Measurements from ENCODE around the gene OSBPL3.

- no peak for TF ChIP-seq CTCF (conservative IDR thresholded peaks at IDR 0.05 in 1 of 2, IDR thresholded peaks at IDR 0.05 in 1 of 2; ENCODE audit: extremely low read depth in 1 of 2, insufficient read depth in 1 of 2, low read depth in 1 of 2, low read length in 2 of 2)
- TF ChIP-seq EZH2 (IDR thresholded peaks at IDR 0.05; ENCODE audit: borderline replicate concordance, low read length) = no peak
These were observed 216.6 kb downstream of the OSBPL3 start for GRCh38 chr7:24763303-24763901.

Measured in mammary epithelial cell (primary cell).